Measurements from ENCODE around the gene PPP1R9A.

DNA sequence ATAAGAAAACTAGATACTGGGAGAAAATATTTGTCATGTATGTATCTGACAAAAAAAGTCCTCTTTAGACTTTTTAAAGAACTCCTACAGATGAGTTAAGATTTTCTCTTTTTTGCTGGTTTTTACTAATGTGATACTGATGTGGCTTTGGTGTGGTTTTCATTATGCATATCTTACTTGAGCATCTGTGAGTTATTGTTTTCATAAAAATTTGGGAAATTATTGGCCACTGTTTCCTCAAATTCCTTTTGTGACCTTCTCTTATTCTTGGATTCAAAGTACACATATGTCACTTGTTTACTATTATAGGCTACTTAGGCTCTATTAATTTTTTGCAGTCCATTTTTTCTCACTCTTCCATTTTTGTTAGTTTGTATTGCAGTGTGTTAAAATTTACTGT, 89.0 kb downstream of the PPP1R9A start:
- TF ChIP-seq, protein P1, sequence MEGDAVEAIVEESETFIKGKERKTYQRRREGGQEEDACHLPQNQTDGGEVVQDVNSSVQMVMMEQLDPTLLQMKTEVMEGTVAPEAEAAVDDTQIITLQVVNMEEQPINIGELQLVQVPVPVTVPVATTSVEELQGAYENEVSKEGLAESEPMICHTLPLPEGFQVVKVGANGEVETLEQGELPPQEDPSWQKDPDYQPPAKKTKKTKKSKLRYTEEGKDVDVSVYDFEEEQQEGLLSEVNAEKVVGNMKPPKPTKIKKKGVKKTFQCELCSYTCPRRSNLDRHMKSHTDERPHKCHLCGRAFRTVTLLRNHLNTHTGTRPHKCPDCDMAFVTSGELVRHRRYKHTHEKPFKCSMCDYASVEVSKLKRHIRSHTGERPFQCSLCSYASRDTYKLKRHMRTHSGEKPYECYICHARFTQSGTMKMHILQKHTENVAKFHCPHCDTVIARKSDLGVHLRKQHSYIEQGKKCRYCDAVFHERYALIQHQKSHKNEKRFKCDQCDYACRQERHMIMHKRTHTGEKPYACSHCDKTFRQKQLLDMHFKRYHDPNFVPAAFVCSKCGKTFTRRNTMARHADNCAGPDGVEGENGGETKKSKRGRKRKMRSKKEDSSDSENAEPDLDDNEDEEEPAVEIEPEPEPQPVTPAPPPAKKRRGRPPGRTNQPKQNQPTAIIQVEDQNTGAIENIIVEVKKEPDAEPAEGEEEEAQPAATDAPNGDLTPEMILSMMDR (IDR thresholded peaks at IDR 0.05; ENCODE audit: insufficient read depth, low read length, poor library complexity, severe bottlenecking): no peak
- no peak for TF ChIP-seq EZH2phosphoT487 (conservative IDR thresholded peaks at IDR 0.05; ENCODE audit: low read length)

All from SU-DHL-6 (cell line).